ENCODE results near the gene CHID1.

- TF ChIP-seq EZH2phosphoT487 (conservative IDR thresholded peaks at IDR 0.05; ENCODE audit: low read length) (no peak), CTCF (IDR thresholded peaks at IDR 0.05; ENCODE audit: insufficient read depth, low read length, poor library complexity, severe bottlenecking) (no peak)
Measured at GRCh38 chr11:928786-929185, 18.2 kb upstream of the CHID1 start.
